ENCODE results near the gene OR2H1. TPM values are rescaled to one million over a fixed set of nuclear protein-coding genes. Genes with fewer than 3 reads are reported as not detected.
"Not testable (repeated sequence)": the region's sequence is repeated elsewhere in the genome, so short reads cannot be mapped to it uniquely, and the experiment has no call there.

OR2H1 gene
- polyA plus RNA-seq, 1 donor from 2014 or later, result not detected

- TF ChIP-seq MXI1 (conservative IDR thresholded peaks at IDR 0.05; ENCODE audit: poor library complexity, severe bottlenecking), result no peak
- no peak for TF ChIP-seq TAF1 (IDR thresholded peaks at IDR 0.05; ENCODE audit: low read depth)
- no peak for TF ChIP-seq RAD21 (conservative IDR thresholded peaks at IDR 0.05)
- no peak for TF ChIP-seq EZH2 (IDR thresholded peaks at IDR 0.05; ENCODE audit: borderline replicate concordance, insufficient read depth, low read length, poor library complexity, severe bottlenecking)
- TF ChIP-seq, protein P1, sequence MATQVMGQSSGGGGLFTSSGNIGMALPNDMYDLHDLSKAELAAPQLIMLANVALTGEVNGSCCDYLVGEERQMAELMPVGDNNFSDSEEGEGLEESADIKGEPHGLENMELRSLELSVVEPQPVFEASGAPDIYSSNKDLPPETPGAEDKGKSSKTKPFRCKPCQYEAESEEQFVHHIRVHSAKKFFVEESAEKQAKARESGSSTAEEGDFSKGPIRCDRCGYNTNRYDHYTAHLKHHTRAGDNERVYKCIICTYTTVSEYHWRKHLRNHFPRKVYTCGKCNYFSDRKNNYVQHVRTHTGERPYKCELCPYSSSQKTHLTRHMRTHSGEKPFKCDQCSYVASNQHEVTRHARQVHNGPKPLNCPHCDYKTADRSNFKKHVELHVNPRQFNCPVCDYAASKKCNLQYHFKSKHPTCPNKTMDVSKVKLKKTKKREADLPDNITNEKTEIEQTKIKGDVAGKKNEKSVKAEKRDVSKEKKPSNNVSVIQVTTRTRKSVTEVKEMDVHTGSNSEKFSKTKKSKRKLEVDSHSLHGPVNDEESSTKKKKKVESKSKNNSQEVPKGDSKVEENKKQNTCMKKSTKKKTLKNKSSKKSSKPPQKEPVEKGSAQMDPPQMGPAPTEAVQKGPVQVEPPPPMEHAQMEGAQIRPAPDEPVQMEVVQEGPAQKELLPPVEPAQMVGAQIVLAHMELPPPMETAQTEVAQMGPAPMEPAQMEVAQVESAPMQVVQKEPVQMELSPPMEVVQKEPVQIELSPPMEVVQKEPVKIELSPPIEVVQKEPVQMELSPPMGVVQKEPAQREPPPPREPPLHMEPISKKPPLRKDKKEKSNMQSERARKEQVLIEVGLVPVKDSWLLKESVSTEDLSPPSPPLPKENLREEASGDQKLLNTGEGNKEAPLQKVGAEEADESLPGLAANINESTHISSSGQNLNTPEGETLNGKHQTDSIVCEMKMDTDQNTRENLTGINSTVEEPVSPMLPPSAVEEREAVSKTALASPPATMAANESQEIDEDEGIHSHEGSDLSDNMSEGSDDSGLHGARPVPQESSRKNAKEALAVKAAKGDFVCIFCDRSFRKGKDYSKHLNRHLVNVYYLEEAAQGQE (IDR thresholded peaks at IDR 0.05; ENCODE audit: borderline replicate concordance), result no peak
- TF ChIP-seq POLR2AphosphoS5 (IDR thresholded peaks at IDR 0.05), result no peak
- TF ChIP-seq, protein P2, sequence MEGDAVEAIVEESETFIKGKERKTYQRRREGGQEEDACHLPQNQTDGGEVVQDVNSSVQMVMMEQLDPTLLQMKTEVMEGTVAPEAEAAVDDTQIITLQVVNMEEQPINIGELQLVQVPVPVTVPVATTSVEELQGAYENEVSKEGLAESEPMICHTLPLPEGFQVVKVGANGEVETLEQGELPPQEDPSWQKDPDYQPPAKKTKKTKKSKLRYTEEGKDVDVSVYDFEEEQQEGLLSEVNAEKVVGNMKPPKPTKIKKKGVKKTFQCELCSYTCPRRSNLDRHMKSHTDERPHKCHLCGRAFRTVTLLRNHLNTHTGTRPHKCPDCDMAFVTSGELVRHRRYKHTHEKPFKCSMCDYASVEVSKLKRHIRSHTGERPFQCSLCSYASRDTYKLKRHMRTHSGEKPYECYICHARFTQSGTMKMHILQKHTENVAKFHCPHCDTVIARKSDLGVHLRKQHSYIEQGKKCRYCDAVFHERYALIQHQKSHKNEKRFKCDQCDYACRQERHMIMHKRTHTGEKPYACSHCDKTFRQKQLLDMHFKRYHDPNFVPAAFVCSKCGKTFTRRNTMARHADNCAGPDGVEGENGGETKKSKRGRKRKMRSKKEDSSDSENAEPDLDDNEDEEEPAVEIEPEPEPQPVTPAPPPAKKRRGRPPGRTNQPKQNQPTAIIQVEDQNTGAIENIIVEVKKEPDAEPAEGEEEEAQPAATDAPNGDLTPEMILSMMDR (IDR thresholded peaks at IDR 0.05; ENCODE audit: poor library complexity, severe bottlenecking), result no peak
- TF ChIP-seq SMC3 (conservative IDR thresholded peaks at IDR 0.05; ENCODE audit: poor library complexity), result no peak
- TF ChIP-seq EP300 (conservative IDR thresholded peaks at IDR 0.05; ENCODE audit: poor library complexity, severe bottlenecking), result no peak
- no peaks in the 10 kb centered on the region for H3K9me2 ChIP-seq (ENCODE audit: insufficient read depth, low read length)
- H2AFZ ChIP-seq (ENCODE audit: low read depth, low read length), result no peak overlapping the region
- H3K9me3 ChIP-seq (ENCODE audit: low read length), result no peaks in the 10 kb centered on the region
- no peak overlapping the region for H3K9ac ChIP-seq (ENCODE audit: low read length)
- no peaks in the 10 kb centered on the region for H4K20me1 ChIP-seq (ENCODE audit: insufficient read depth)
- H3K4me2 ChIP-seq (ENCODE audit: low read length), result no peak overlapping the region
- H3F3A ChIP-seq (ENCODE audit: insufficient read depth, low read length, poor library complexity, severe bottlenecking), result no peaks in the 10 kb centered on the region
- no peak overlapping the region for H3K4me3 ChIP-seq (ENCODE audit: low read length)
- no peak overlapping the region for H3K27ac ChIP-seq (ENCODE audit: low read length)
- H3K79me2 ChIP-seq (replicated peaks; ENCODE audit: insufficient read depth, low read length), result no peaks in the 10 kb centered on the region
- no peaks in the 10 kb centered on the region for H3K27me3 ChIP-seq (ENCODE audit: insufficient read depth, low read depth, low read length)
- H3K36me3 ChIP-seq (ENCODE audit: insufficient read depth, low read length), result no peaks in the 10 kb centered on the region
Measured at GRCh38 chr6:29442719-29443118, 14.2 kb upstream of the OR2H1 start.

- not testable (repeated sequence) for H3K9ac ChIP-seq (ENCODE audit: low read length); H3K4me2 ChIP-seq (ENCODE audit: low read length); H3F3A ChIP-seq (ENCODE audit: insufficient read depth, low read length, poor library complexity, severe bottlenecking); H3K9me2 ChIP-seq (ENCODE audit: insufficient read depth, low read length); H3K27ac ChIP-seq (ENCODE audit: low read length); H3K79me2 ChIP-seq (replicated peaks; ENCODE audit: insufficient read depth, low read length); H4K20me1 ChIP-seq (ENCODE audit: insufficient read depth); H3K27me3 ChIP-seq (ENCODE audit: insufficient read depth, low read depth, low read length); H3K4me3 ChIP-seq (ENCODE audit: low read length); H2AFZ ChIP-seq (ENCODE audit: low read depth, low read length); H3K9me3 ChIP-seq (ENCODE audit: low read length); H3K36me3 ChIP-seq (ENCODE audit: insufficient read depth, low read length)
Measured at GRCh38 chr6:29444031-29444430, 12.9 kb upstream of the OR2H1 start.

DNA sequence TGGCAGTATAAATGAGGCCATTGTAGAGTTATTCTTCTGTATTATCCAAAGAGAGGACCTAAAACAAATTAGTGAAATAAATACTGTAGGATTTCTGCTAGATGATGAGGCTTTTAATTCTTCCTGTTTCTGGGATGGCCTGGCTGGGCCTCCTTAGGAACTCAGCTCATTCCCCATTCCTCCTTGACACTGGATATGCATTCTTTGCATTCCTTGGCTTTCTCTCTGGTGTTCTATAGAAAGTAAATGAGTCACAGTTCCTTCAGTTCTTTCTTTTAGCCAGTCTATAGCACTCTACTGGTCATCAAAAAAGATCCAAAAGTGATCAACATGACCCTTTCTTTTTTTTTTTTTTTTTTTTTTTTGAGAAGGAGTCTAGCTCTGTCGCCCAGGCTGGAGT, 9.3 kb upstream of the OR2H1 start:
- Histone ChIP-seq H3K9ac (ENCODE audit: low read length) (no peak overlapping the region), H3K79me2 (replicated peaks; ENCODE audit: insufficient read depth, low read length) (no peaks in the 10 kb centered on the region), H3F3A (ENCODE audit: insufficient read depth, low read length, poor library complexity, severe bottlenecking) (no peaks in the 10 kb centered on the region), H4K20me1 (ENCODE audit: insufficient read depth) (no peaks in the 10 kb centered on the region), H3K36me3 (ENCODE audit: insufficient read depth, low read length) (no peaks in the 10 kb centered on the region), H3K4me3 (ENCODE audit: low read length) (no peak overlapping the region), H3K27ac (ENCODE audit: low read length) (no peak overlapping the region), H2AFZ (ENCODE audit: low read depth, low read length) (no peak overlapping the region), H3K4me2 (ENCODE audit: low read length) (no peak overlapping the region), H3K9me2 (ENCODE audit: insufficient read depth, low read length) (no peaks in the 10 kb centered on the region), H3K9me3 (ENCODE audit: low read length) (no peaks in the 10 kb centered on the region), H3K27me3 (ENCODE audit: insufficient read depth, low read depth, low read length) (no peaks in the 10 kb centered on the region)
- TF ChIP-seq SMC3 (conservative IDR thresholded peaks at IDR 0.05; ENCODE audit: poor library complexity), result no peak
- no peak for TF ChIP-seq TAF1 (IDR thresholded peaks at IDR 0.05; ENCODE audit: low read depth)
- TF ChIP-seq, protein P2 (IDR thresholded peaks at IDR 0.05; ENCODE audit: poor library complexity, severe bottlenecking), result no peak
- no peak for TF ChIP-seq EP300 (conservative IDR thresholded peaks at IDR 0.05; ENCODE audit: poor library complexity, severe bottlenecking)
- TF ChIP-seq, protein P1 (IDR thresholded peaks at IDR 0.05; ENCODE audit: borderline replicate concordance), result no peak
- TF ChIP-seq RAD21 (conservative IDR thresholded peaks at IDR 0.05), result no peak
- TF ChIP-seq EZH2 (IDR thresholded peaks at IDR 0.05; ENCODE audit: borderline replicate concordance, insufficient read depth, low read length, poor library complexity, severe bottlenecking), result no peak
- TF ChIP-seq POLR2AphosphoS5 (IDR thresholded peaks at IDR 0.05), result no peak
- no peak for TF ChIP-seq MXI1 (conservative IDR thresholded peaks at IDR 0.05; ENCODE audit: poor library complexity, severe bottlenecking)
